GM19468 (cell line): ENCODE data around the gene C4orf33.
"Not testable (repeated sequence)": the region's sequence is repeated elsewhere in the genome, so short reads cannot be mapped to it uniquely, and the experiment has no call there.

ENCODE experiments used
- ATAC-seq: cut with Tn5 transposase; IDR thresholded peaks from one replicate; pipeline ENCODE4 v1.9.1; 2021; ENCODE audit warnings: mild to moderate bottlenecking, moderate library complexity, moderate number of reproducible peaks; ENCODE audit not compliant: unreplicated experiment; ENCODE audit errors: extremely low read depth

C4orf33 gene

GRCh38 chr4:129117705-129118104, 21.8 kb downstream of the C4orf33 start:
- ATAC-seq, result no peak

DNA sequence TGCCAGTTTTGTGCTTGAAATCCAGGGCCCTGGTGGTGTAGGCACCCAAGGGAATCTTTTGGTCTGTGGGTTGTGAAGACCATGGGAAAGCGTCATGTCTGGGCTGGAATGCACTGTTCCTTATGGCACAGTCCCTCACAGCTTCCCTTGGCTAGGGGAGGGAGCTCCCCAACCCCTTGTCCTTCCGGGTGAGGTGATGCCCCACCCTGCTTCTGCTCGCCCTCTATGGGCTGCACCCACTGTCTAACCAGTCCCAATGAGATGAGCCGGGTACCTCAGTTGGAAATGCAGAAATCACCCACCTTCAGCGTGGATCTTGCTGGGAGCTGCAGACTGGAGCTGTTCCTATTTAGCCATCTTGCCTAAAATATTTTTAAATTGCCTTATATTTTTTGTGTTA, 30.7 kb downstream of the C4orf33 start:
- not testable (repeated sequence) for ATAC-seq

GRCh38 chr4:129129143-129129542, 33.2 kb downstream of the C4orf33 start:
- ATAC-seq, result no peak

- ATAC-seq, result no peak
Observed at GRCh38 chr4:129131343-129131742, 35.4 kb downstream of the C4orf33 start.

DNA sequence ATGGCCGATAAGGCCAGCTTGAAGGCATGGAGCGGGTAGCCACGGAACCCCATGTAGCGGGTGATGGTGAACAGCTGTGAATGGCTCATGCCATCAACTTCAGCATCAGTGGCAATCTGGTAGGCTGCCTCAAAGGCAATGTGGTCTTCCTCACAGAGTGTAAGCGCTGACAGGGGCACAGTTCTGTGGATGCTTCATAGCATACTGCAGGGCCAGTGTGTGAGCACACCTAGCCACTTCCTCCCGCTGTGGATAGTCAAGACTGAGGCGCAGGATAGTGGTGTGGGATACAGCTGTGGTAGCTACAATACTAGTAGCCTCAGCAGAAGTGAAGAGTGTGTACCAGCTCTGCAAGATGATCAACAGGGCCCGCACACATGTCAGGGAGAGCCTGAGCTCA, 40.5 kb downstream of the C4orf33 start:
- no peak for ATAC-seq

GRCh38 chr4:129138810-129139496, 43.0 kb downstream of the C4orf33 start:
- no peak for ATAC-seq

DNA sequence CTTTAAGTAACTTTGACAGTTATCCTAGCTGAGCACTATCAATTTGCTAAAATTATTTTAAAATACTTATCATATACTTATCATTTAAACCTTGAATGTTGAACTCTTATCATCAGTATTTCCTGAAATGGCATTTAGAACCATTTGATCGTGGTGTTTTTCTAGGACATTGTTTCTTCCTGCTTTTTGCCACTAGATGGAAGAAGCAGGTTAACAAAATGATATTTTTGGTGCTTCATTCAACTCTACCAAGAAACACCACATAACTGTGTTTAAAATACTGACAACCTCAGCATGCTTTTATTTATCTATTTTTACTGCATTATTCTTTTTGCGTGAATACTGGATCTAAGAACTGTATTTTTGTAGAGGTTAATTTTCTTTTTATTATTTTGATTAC, 44.6 kb downstream of the C4orf33 start:
- ATAC-seq, result no peak

DNA sequence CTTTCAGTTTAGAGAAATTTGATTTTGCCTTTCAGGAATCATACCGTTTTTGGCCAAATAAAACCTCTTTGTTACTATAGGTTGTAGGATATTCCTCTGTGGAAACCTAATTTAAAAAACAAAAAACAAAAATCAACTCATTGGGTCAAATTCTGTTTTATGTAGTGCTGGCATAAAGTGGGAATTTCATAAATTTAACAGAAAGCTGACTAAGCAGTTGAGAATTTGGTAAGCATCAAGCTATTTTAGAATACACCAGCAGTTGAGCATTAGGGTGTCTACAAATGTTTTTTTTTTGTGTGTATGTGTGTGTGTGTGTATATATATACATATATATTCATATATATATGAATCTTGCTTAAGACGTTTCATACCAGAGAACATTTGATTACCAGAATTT, 47.4 kb downstream of the C4orf33 start:
- ATAC-seq, result no peak

GRCh38 chr4:129144755-129145206, 48.8 kb downstream of the C4orf33 start:
- ATAC-seq, result no peak

- ATAC-seq, result no peak
Observed at GRCh38 chr4:129145222-129145730, 49.3 kb downstream of the C4orf33 start.

- ATAC-seq, result no peak
Observed at GRCh38 chr4:129146639-129147038, 50.7 kb downstream of the C4orf33 start.

DNA sequence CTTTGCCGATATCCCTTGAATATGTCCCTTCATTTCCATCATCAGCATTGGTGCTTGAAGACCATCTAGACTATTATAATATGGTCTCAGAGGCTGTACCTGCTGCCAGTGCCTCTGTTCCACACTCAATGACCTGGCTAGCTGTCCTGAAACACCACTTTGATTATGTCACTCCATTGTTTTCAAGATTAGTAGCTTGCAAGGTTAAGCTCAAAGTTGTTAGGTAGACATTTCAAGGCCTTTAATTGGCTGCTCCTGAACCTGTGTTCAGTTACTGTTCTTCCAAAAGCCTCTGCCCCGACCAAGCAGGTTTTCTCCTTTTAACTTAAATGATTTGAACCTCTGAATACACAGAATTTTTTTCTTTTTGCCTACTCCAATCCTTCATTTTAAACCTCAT, 52.9 kb downstream of the C4orf33 start:
- no peak for ATAC-seq

- ATAC-seq, result no peak
Observed at GRCh38 chr4:129149906-129150305, 54.0 kb downstream of the C4orf33 start.

DNA sequence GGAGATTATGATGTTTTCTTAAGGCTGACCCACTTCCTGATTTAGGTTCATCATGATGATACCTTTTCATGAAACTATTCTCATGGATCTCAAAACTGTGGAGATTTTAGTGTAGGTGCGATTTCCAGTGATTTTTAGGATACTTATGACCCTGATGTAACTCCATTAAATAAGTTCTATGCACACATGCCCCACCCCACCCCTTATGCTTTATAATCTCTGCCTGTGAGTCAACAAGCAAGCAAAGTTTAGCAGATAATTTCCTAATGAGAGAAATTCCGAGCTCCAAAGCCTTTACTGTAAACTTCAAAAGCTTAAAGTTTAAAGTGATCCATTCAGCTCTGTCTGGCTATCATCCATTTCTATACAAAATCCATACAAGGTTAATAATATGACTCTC, 56.4 kb downstream of the C4orf33 start:
- no peak for ATAC-seq

GRCh38 chr4:129153700-129154099, 57.7 kb downstream of the C4orf33 start:
- ATAC-seq, result no peak

GRCh38 chr4:129162450-129162849, 66.5 kb downstream of the C4orf33 start:
- ATAC-seq, result no peak

DNA sequence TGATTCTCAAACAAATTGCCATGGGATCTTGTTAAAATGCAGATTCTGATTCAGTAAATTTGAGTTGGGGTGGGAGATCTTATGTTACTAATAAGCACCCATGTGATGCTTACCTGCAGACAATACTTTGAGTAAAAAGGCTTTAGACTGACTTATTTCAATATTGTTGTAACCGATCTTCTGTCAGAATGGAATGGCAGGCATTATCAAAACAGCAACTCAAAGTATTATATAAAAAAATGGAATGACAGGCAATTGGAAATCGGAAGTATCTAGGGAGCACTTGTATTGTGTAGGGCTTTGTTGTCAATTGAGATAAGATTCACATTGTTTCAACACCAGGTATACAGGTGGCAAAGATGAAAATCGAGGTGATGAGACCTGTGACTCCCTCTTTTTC, 67.5 kb downstream of the C4orf33 start:
- ATAC-seq, result no peak

DNA sequence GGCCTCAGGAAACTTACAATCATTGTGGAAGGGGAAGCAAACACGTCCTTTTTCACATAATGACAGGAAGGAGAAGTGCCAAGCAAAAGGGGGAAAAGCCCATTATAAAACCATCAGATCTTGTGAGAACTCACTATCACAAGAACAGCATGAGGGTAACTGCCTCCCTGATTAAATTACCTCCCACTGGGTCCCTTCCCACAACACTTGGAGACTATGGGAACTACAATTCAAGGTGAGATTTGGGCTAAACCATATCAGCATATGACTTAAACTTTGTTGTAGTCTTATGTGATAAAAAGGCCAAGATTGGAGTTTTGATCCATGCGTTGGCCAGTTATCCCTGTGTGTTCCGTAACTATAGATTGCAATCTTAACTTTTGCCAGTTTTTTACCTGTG, 68.3 kb downstream of the C4orf33 start:
- ATAC-seq, result no peak
